ENCODE data around the gene SCGB1D2. TPM values are rescaled to one million over a fixed set of nuclear protein-coding genes. Genes with fewer than 3 reads are reported as not detected.

The SCGB1D2 gene
- total and polyA plus RNA-seq, 2 of the 4 experiments (the other 2 are of a cell fraction) = not detected

GRCh38 chr11:62267576-62267975 lies 25.5 kb downstream of the SCGB1D2 start:
- H2BK120ac ChIP-seq (ENCODE audit: low read depth, low read length) = no peak overlapping the region
- H4K5ac ChIP-seq (ENCODE audit: low read depth, low read length) = no peak overlapping the region
- dilution Hi-C loops (cut with HindIII; ENCODE audit: low sequenced_read_pairs, unreplicated experiment) (no loop called here), in situ Hi-C loops (cut with MboI; ENCODE audit: low sequenced_read_pairs) (no loop called here), intact Hi-C loops (cut with micrococcal nuclease) (no loop called here)
- 50% methylated on average over 1 of the region's 3 CpGs; no CpG with 5 or more reads in 1 of the 2 experiments for WGBS, 2 experiments (ENCODE audit: extremely low coverage in 2 of 2, insufficient read length in 1 of 2)
- H4K91ac ChIP-seq (ENCODE audit: insufficient read depth, low read depth, low read length) = no peak overlapping the region
- no peak overlapping the region for H2BK15ac ChIP-seq (ENCODE audit: low read depth, low read length)
- CTCF ChIA-PET = no interaction called here
- no TSS peak for BruUV-seq (replicated peaks)
- H3K4me2 ChIP-seq (ENCODE audit: low read depth, low read length) = no peak overlapping the region
- no peak overlapping the region for H3K23ac ChIP-seq (ENCODE audit: low read depth, low read length)
- no peak overlapping the region for H3K56ac ChIP-seq (ENCODE audit: extremely low read depth, insufficient read depth, low read length)
- H4K8ac ChIP-seq (ENCODE audit: low read depth in 2 of 2, low read length in 2 of 2) = no peak overlapping the region
- no peak overlapping the region for H2AK9ac ChIP-seq (replicated peaks; ENCODE audit: low read depth, low read length, poor library complexity)
- no peak overlapping the region for H2AFZ ChIP-seq (replicated peaks; ENCODE audit: low read length, poor library complexity)
- no peak for DNase-seq
- H2BK20ac ChIP-seq (ENCODE audit: low read depth, low read length) = no peak overlapping the region
- H2BK5ac ChIP-seq (ENCODE audit: low read depth, low read length, poor library complexity, severe bottlenecking) = no peak overlapping the region
- H3K27me3 ChIP-seq (ENCODE audit: control insufficient read depth, insufficient read depth, low read length) = peaks cover 2% of the 10 kb centered on the region; the same call in 1 of the 2 replicates
- no peak for ATAC-seq (ENCODE audit: low read depth)
- no peak overlapping the region for H3K4me3 ChIP-seq (ENCODE audit: insufficient read depth, low read depth, low read length)
- no peak overlapping the region for H2AK5ac ChIP-seq (ENCODE audit: low read depth, low read length)
- no peaks in the 10 kb centered on the region for H4K20me1 ChIP-seq (ENCODE audit: insufficient read depth, low read length)
- no peaks in the 10 kb centered on the region for H3K4me1 ChIP-seq (ENCODE audit: control insufficient read depth, insufficient read depth, low read length)
- no peak overlapping the region for H3K4ac ChIP-seq (ENCODE audit: low read depth, low read length)
- no peak overlapping the region for H3K18ac ChIP-seq (ENCODE audit: low read depth, low read length)
- H3K9me1 ChIP-seq (ENCODE audit: insufficient read depth, low read length) = no peaks in the 10 kb centered on the region; the same call in 1 of the 2 replicates
- no peaks in the 10 kb centered on the region for H3K9me3 ChIP-seq (ENCODE audit: control insufficient read depth, insufficient read depth, low read length)
- POLR2A ChIA-PET (ENCODE audit: unreplicated experiment) = no interaction called here
- TF ChIP-seq CEBPB (IDR thresholded peaks at IDR 0.05; ENCODE audit: low read depth, low read length) (no peak), FOS (IDR thresholded peaks at IDR 0.05; ENCODE audit: low read depth, low read length) (no peak), NFE2L2 (IDR thresholded peaks at IDR 0.05; ENCODE audit: low read depth, low read length) (no peak), SMC3 (IDR thresholded peaks at IDR 0.05; ENCODE audit: low read depth, low read length) (no peak), RFX5 (IDR thresholded peaks at IDR 0.05; ENCODE audit: low read depth, low read length) (no peak), MAFK (IDR thresholded peaks at IDR 0.05; ENCODE audit: low read depth, low read length) (no peak), POLR2A (IDR thresholded peaks at IDR 0.05; ENCODE audit: low read depth, low read length) (no peak), RAD21 (IDR thresholded peaks at IDR 0.05; ENCODE audit: low read length) (no peak), RCOR1 (IDR thresholded peaks at IDR 0.05; ENCODE audit: insufficient replicate concordance, low read length) (no peak), MAZ (IDR thresholded peaks at IDR 0.05; ENCODE audit: borderline replicate concordance, low read depth, low read length) (no peak), BHLHE40 (IDR thresholded peaks at IDR 0.05; ENCODE audit: low read depth, low read length) (no peak), MXI1 (IDR thresholded peaks at IDR 0.05; ENCODE audit: borderline replicate concordance, low read depth, low read length) (no peak), CHD1 (IDR thresholded peaks at IDR 0.05; ENCODE audit: low read depth, low read length) (no peak)
- TF ChIP-seq, protein P1, sequence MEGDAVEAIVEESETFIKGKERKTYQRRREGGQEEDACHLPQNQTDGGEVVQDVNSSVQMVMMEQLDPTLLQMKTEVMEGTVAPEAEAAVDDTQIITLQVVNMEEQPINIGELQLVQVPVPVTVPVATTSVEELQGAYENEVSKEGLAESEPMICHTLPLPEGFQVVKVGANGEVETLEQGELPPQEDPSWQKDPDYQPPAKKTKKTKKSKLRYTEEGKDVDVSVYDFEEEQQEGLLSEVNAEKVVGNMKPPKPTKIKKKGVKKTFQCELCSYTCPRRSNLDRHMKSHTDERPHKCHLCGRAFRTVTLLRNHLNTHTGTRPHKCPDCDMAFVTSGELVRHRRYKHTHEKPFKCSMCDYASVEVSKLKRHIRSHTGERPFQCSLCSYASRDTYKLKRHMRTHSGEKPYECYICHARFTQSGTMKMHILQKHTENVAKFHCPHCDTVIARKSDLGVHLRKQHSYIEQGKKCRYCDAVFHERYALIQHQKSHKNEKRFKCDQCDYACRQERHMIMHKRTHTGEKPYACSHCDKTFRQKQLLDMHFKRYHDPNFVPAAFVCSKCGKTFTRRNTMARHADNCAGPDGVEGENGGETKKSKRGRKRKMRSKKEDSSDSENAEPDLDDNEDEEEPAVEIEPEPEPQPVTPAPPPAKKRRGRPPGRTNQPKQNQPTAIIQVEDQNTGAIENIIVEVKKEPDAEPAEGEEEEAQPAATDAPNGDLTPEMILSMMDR (conservative IDR thresholded peaks at IDR 0.05; ENCODE audit: low read depth, low read length) = no peak
- TF ChIP-seq, protein P2, sequence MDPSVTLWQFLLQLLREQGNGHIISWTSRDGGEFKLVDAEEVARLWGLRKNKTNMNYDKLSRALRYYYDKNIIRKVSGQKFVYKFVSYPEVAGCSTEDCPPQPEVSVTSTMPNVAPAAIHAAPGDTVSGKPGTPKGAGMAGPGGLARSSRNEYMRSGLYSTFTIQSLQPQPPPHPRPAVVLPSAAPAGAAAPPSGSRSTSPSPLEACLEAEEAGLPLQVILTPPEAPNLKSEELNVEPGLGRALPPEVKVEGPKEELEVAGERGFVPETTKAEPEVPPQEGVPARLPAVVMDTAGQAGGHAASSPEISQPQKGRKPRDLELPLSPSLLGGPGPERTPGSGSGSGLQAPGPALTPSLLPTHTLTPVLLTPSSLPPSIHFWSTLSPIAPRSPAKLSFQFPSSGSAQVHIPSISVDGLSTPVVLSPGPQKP (IDR thresholded peaks at IDR 0.05; ENCODE audit: borderline replicate concordance, low read depth, low read length) = no peak
- TF ChIP-seq, protein P3, sequence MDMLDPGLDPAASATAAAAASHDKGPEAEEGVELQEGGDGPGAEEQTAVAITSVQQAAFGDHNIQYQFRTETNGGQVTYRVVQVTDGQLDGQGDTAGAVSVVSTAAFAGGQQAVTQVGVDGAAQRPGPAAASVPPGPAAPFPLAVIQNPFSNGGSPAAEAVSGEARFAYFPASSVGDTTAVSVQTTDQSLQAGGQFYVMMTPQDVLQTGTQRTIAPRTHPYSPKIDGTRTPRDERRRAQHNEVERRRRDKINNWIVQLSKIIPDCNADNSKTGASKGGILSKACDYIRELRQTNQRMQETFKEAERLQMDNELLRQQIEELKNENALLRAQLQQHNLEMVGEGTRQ (IDR thresholded peaks at IDR 0.05; ENCODE audit: low read depth, low read length) = no peak
- H3K27ac ChIP-seq (ENCODE audit: insufficient read depth, low read length) = no peak overlapping the region
- no peaks in the 10 kb centered on the region for H3K36me3 ChIP-seq (ENCODE audit: control insufficient read depth, insufficient read depth, low read length)
- H3K9ac ChIP-seq (ENCODE audit: low read depth, low read length) = no peak overlapping the region
- H3K14ac ChIP-seq (replicated peaks; ENCODE audit: low read depth, low read length) = no peak overlapping the region
- H3K79me1 ChIP-seq (ENCODE audit: low read depth in 1 of 2, low read length in 2 of 2) = no peaks in the 10 kb centered on the region

Data from IMR-90 (cell line).